Activated T-helper 2 cell treated with anti-CD3 and anti-CD28 coated beads, Interferon-gamma antibody, Interleukin-2, Interleukin-4, amounts not matched to agents 10 μg/mL and 5 μg/mL and 100 μg/mL, durations not matched to agents 14 hours and 24 hours and 36 hours (primary cell): Measurements from ENCODE around the gene KMT2E. TPM values are rescaled to one million over a fixed set of nuclear protein-coding genes. Genes with fewer than 3 reads are reported as not detected.

ENCODE experiments used
- DNase-seq: peaks from one replicate; pipeline ENCODE4 v3.0.0; 2021; ENCODE audit warnings: low spot score
- H3K27ac Mint-ChIP-seq: one replicate; pipeline ENCODE4 v1.8.0; 2021; ENCODE audit warnings: mixed read lengths
- H3K27me3 Mint-ChIP-seq: one replicate; pipeline ENCODE4 v1.8.0; 2021; ENCODE audit warnings: low read depth, mixed read lengths
- H3K36me3 Mint-ChIP-seq: one replicate; pipeline ENCODE4 v1.8.0; 2021; ENCODE audit warnings: low read depth, mixed read lengths
- H3K4me1 Mint-ChIP-seq: one replicate; pipeline ENCODE4 v1.8.0; 2021; ENCODE audit warnings: low read depth, mixed read lengths
- H3K4me3 Mint-ChIP-seq: one replicate; pipeline ENCODE4 v1.8.0; 2021; ENCODE audit warnings: low read depth, mild to moderate bottlenecking, moderate library complexity, mixed read lengths
- H3K9me3 Mint-ChIP-seq: one replicate; pipeline ENCODE4 v1.8.0; 2021; ENCODE audit warnings: mixed read lengths
- intact Hi-C: fragments of 100-400 bp; cut with micrococcal nuclease; formaldehyde crosslinking; loops from one replicate; pipeline ENCODE4 v1.15.1; 2023
- total RNA-seq: library from RNA; stranded (reverse); gene quantifications from 2 replicates; pipeline ENCODE4 v1.2.3, GENCODE V29; 2022

Gene KMT2E
- total RNA-seq, 1 donor from 2014 or later: 135 TPM

DNA sequence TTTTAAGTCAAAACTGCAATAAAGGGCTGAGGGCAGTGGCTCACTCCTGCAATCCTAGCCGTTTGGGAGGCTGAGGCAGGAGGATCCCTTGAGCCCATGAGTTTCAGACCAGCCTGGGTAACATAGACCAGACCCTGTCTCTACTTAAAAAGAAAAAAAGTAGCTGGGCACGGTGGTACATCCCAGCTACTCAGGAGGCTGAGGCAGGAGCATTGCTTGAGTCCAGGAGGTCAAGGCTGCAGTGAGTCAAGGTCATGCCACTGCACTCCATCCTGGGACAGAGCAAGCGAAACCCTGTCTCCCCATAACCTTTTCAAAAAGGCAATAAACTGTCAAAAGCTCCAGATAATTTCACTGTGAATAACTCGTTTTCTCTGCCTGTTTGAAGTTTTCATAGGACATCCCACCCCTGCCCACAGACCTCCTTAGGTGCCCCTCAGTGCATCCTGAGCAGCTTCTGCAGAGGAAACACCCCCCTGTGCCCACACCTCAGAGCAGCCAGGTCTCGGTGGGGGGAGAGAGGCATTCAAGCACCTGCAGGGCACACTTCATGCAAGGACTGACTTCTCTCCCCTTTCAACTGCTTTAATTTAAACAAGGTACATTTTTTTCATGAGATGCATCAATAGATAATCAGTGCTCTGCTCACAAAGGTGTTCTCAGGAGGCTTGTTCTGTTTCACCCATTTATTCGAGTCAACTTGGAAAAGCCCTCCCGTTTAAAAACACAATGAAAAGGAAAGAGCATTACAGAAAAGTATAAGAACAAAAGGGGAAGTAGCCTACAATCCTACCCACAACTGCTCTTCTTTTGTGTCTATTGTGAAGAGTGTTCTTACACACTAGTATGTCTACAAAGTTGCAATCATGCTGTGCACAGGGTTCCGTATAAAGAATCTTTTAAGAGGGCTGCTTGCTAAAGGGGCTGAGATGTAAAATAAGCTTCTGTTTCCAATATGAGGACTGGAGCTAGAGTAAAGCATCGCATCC, 104.9 kb downstream of the KMT2E start:
- no peak overlapping the region for H3K4me3 Mint-ChIP-seq
- intact Hi-C loops: no loop called here
- peaks cover 78% of the 10 kb centered on the region for H3K36me3 Mint-ChIP-seq
- no peak overlapping the region for H3K27ac Mint-ChIP-seq
- H3K9me3 Mint-ChIP-seq: no peaks in the 10 kb centered on the region
- no peaks in the 10 kb centered on the region for H3K27me3 Mint-ChIP-seq
- H3K4me1 Mint-ChIP-seq: peaks cover 6% of the 10 kb centered on the region
- DNase-seq: no peak

- Mint-ChIP-seq H3K4me1 (peaks cover 25% of the 10 kb centered on the region), H3K36me3 (peaks cover 65% of the 10 kb centered on the region), H3K9me3 (no peaks in the 10 kb centered on the region), H3K27me3 (no peaks in the 10 kb centered on the region), H3K4me3 (no peak overlapping the region), H3K27ac (no peak overlapping the region)
- intact Hi-C loops: no loop called here
- DNase-seq: no peak
These were observed 108.6 kb downstream of the KMT2E start for GRCh38 chr7:105122619-105123018.

DNA sequence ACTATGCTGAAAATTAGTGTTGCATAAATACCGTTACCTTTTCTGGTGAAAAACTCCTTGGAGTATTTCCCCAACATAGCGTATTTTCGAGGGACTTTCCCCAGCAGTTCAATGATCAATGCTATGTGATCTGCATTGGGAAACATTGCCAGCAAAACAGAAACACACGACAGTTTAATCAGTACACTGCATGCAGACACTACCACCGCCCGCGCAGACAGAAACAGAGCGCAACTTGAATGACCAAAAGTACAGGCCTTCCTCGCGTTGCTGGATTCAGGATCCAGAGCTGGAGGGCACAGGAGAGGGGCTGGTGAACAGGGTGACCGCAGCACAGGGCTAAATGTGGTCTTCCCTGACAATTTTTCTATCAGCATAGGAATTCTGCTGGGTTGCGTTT, 111.7 kb downstream of the KMT2E start:
- Mint-ChIP-seq H3K36me3 (peaks cover 54% of the 10 kb centered on the region), H3K27ac (peak overlapping the region; percentile 13), H3K4me3 (no peak overlapping the region)

DNA sequence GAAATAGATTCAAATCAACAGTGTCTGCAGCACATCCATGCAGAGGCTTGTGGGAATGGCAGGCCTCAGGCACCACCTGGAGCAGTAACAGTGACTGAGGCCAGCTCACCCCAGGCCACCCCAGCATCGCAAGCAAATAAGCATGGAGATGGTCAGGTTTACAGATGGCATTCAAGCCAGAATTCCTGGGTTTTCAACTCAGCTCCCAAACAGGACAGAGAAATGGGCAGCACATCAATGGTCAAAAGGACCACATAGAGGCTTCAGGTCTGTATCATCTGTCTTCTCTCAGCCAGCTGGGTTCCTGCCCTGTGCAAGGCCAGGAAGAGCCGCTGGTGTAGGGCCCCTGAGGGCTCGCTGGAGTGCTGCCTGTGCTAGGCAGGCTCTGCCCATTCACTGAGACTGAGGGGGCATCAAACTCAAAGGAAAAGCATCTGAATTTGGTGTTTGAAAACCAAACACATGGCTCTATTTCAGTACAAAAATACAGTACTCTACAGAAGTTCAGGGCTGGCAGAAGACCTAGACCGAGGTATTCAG, 112.5 kb downstream of the KMT2E start:
- intact Hi-C loops: no loop called here

More for the DNA sequence above, 111.7 kb downstream of the KMT2E start:
- H3K27me3 Mint-ChIP-seq: no peaks in the 10 kb centered on the region
- no peaks in the 10 kb centered on the region for H3K9me3 Mint-ChIP-seq
- peaks cover 36% of the 10 kb centered on the region for H3K4me1 Mint-ChIP-seq
- no peak for DNase-seq
- intact Hi-C loops: no loop called here

DNA sequence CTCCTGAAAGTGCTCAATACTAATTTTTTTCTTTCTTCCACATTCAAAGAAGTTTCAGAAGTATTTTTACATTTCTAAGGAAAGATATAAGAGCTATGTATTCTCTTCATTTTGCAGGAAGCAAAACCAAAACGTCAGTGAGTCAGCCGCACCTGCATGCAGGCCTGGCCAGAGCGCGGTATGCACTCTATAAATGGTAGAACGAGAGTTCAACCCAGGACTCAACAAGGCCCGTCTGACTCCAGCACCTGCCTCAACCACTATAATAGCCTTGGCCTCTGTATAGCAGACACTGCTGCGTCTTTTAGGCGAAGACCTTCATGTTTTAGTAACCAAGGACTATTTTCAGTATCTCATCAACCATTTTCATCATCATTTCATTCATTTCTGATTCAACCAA, 113.2 kb downstream of the KMT2E start:
- Mint-ChIP-seq H3K9me3 (no peaks in the 10 kb centered on the region), H3K4me3 (no peak overlapping the region), H3K27ac (peak overlapping the region; percentile 19), H3K4me1 (peaks cover 46% of the 10 kb centered on the region), H3K27me3 (no peaks in the 10 kb centered on the region), H3K36me3 (peaks cover 45% of the 10 kb centered on the region)
- DNase-seq: no peak
- intact Hi-C loops: no loop called here

More for the DNA sequence above, 112.5 kb downstream of the KMT2E start:
- no peaks in the 10 kb centered on the region for H3K9me3 Mint-ChIP-seq
- no peaks in the 10 kb centered on the region for H3K27me3 Mint-ChIP-seq
- no peak overlapping the region for H3K4me3 Mint-ChIP-seq
- peaks cover 43% of the 10 kb centered on the region for H3K4me1 Mint-ChIP-seq
- peak overlapping the region; percentile 19 for H3K27ac Mint-ChIP-seq
- H3K36me3 Mint-ChIP-seq: peaks cover 51% of the 10 kb centered on the region
- DNase-seq: no peak

GRCh38 chr7:105130048-105130447, 116.0 kb downstream of the KMT2E start:
- H3K36me3 Mint-ChIP-seq: peaks cover 45% of the 10 kb centered on the region
- no peak for DNase-seq
- no peak overlapping the region for H3K4me3 Mint-ChIP-seq
- peaks cover 56% of the 10 kb centered on the region for H3K4me1 Mint-ChIP-seq
- H3K27me3 Mint-ChIP-seq: no peaks in the 10 kb centered on the region
- no peak overlapping the region for H3K27ac Mint-ChIP-seq
- intact Hi-C loops: no loop called here
- no peaks in the 10 kb centered on the region for H3K9me3 Mint-ChIP-seq

- Mint-ChIP-seq H3K9me3 (no peaks in the 10 kb centered on the region), H3K27ac (no peak overlapping the region), H3K4me1 (peaks cover 55% of the 10 kb centered on the region), H3K4me3 (no peak overlapping the region), H3K27me3 (no peaks in the 10 kb centered on the region), H3K36me3 (peaks cover 43% of the 10 kb centered on the region)
- intact Hi-C loops: no loop called here
- no peak for DNase-seq
These were observed 116.6 kb downstream of the KMT2E start for GRCh38 chr7:105130580-105130979.

GRCh38 chr7:105131033-105131656, 117.1 kb downstream of the KMT2E start:
- Mint-ChIP-seq H3K27ac (peak overlapping the region; percentile 73), H3K4me3 (no peak overlapping the region), H3K4me1 (peaks cover 51% of the 10 kb centered on the region), H3K9me3 (no peaks in the 10 kb centered on the region), H3K36me3 (peaks cover 37% of the 10 kb centered on the region), H3K27me3 (no peaks in the 10 kb centered on the region)
- intact Hi-C loops: no loop called here
- no peak for DNase-seq

GRCh38 chr7:105131890-105132289, 117.9 kb downstream of the KMT2E start:
- H3K27ac Mint-ChIP-seq: peak overlapping the region; percentile 14
- no peak for DNase-seq
- no peak overlapping the region for H3K4me3 Mint-ChIP-seq
- peaks cover 37% of the 10 kb centered on the region for H3K36me3 Mint-ChIP-seq
- no peaks in the 10 kb centered on the region for H3K27me3 Mint-ChIP-seq
- no peaks in the 10 kb centered on the region for H3K9me3 Mint-ChIP-seq
- intact Hi-C loops: no loop called here
- peaks cover 43% of the 10 kb centered on the region for H3K4me1 Mint-ChIP-seq

DNA sequence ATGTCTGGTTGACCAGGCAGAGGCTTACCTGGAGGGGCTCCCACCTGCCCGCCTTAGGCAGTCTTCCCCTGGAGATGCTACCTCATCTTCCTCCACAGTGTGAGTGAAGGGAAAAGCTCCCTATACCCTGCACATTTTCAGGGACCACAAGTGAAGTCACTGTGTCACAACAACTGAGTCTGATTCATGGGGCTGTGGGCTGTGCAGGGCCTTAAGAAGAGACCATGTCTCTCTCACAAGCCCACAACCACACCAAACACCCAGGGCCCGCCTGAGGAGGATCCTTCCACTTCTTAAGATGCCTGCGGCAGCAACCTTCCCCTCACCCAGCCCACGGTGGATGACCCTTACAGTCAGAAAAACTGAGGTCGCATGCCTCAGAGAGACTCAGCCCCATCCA, 118.3 kb downstream of the KMT2E start:
- H3K4me1 Mint-ChIP-seq: peaks cover 39% of the 10 kb centered on the region
- H3K4me3 Mint-ChIP-seq: no peak overlapping the region
- no peaks in the 10 kb centered on the region for H3K9me3 Mint-ChIP-seq
- H3K36me3 Mint-ChIP-seq: peaks cover 37% of the 10 kb centered on the region
- H3K27me3 Mint-ChIP-seq: no peaks in the 10 kb centered on the region
- H3K27ac Mint-ChIP-seq: peak overlapping the region; percentile 17
- intact Hi-C loops: no loop called here
- no peak for DNase-seq

DNA sequence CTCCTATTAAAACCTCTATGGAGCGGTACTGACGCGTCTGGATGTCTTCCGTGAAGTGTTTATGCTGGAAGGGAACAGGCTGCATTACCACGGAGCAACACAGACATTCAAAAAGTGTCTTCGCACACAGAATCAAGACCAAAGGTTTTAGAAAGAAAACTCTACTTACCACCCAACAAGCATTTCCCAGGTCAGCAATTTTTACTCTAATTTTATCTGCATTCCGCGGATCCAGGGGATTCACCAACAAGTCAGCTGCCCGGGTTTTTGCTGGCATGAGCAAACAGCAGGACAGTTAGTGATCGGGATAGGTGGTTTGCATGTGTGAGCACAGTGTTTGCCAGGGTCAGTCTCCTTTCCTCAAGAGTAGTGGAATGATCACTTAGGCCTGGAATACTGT, 118.8 kb downstream of the KMT2E start:
- no peaks in the 10 kb centered on the region for H3K27me3 Mint-ChIP-seq
- H3K4me1 Mint-ChIP-seq: peaks cover 36% of the 10 kb centered on the region
- peaks cover 38% of the 10 kb centered on the region for H3K36me3 Mint-ChIP-seq
- no peaks in the 10 kb centered on the region for H3K9me3 Mint-ChIP-seq
- no peak overlapping the region for H3K27ac Mint-ChIP-seq
- intact Hi-C loops: no loop called here
- no peak overlapping the region for H3K4me3 Mint-ChIP-seq
- no peak for DNase-seq

GRCh38 chr7:105133358-105133757, 119.4 kb downstream of the KMT2E start:
- Mint-ChIP-seq H3K4me3 (no peak overlapping the region), H3K27me3 (no peaks in the 10 kb centered on the region), H3K36me3 (peaks cover 38% of the 10 kb centered on the region), H3K4me1 (peaks cover 32% of the 10 kb centered on the region), H3K9me3 (no peaks in the 10 kb centered on the region), H3K27ac (no peak overlapping the region)
- intact Hi-C loops: no loop called here
- no peak for DNase-seq
